ENCODE results near the gene ITPK1. TPM values are rescaled to one million over a fixed set of nuclear protein-coding genes. Genes with fewer than 3 reads are reported as not detected.

ITPK1 gene
- total and polyA plus RNA-seq, 2 donors (not counting 3 experiments of a cell fraction or from before 2014, with no cell fraction given) = 39.6 to 51.8 TPM

DNA sequence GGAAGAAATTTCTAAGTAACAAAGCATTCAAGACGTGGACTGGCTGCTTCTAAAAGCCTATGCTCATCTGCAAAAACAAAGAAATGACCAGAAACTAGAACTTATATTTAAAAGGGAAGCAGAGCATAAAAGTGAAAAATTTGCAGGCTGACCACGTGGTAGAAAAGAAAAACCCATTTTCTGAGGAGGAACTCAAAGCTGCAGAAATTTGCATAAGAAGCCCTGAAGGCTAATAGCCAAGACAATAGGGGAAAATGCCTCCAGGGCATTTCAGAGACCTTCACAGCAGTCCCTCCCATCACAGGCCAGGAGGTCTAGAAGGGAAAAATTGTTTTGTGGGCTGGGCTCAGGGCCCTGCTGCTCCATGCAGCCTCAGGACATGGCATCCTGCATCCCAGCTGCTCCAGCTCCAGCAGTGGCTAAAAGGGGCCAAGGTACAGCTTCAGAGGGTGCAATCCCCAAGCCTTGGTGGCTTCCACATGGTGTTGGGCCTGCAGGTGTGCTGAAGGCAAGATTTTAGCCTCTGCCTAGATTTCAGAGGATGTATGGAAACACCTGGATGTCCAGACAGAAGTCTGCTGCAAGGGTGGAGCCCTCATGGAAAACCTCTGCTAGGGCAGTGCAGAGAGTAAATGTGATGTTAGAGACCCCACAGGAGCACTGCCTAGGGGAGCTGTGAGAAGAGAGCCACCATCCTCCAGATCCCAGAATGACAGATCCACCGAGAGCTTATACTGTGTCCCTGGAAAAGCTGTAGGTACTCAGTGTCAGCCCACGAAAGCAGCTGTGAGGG lies 137.3 kb downstream of the ITPK1 start:
- H3K79me2 ChIP-seq (ENCODE audit: control insufficient read depth, insufficient read depth, low read length) = no peaks in the 10 kb centered on the region
- no peaks in the 10 kb centered on the region for H3K27me3 ChIP-seq (ENCODE audit: control insufficient read depth in 2 of 2, insufficient read depth in 2 of 2, low read length in 2 of 2)
- H3K9me3 ChIP-seq (replicated peaks; ENCODE audit: control insufficient read depth, insufficient read depth, low read length) = no peaks in the 10 kb centered on the region
- no peaks in the 10 kb centered on the region for H3K4me1 ChIP-seq (ENCODE audit: control insufficient read depth, extremely low read depth, insufficient read depth, low read length)
- TF ChIP-seq MYC (IDR thresholded peaks at IDR 0.05; ENCODE audit: low read depth, low read length) = no peak
- TF ChIP-seq, protein P1, sequence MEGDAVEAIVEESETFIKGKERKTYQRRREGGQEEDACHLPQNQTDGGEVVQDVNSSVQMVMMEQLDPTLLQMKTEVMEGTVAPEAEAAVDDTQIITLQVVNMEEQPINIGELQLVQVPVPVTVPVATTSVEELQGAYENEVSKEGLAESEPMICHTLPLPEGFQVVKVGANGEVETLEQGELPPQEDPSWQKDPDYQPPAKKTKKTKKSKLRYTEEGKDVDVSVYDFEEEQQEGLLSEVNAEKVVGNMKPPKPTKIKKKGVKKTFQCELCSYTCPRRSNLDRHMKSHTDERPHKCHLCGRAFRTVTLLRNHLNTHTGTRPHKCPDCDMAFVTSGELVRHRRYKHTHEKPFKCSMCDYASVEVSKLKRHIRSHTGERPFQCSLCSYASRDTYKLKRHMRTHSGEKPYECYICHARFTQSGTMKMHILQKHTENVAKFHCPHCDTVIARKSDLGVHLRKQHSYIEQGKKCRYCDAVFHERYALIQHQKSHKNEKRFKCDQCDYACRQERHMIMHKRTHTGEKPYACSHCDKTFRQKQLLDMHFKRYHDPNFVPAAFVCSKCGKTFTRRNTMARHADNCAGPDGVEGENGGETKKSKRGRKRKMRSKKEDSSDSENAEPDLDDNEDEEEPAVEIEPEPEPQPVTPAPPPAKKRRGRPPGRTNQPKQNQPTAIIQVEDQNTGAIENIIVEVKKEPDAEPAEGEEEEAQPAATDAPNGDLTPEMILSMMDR (IDR thresholded peaks at IDR 0.05; ENCODE audit: extremely low read depth in 1 of 2, insufficient read depth in 1 of 2, low read depth in 1 of 2, low read length in 2 of 2) = no peak
- FAIRE-seq = no peak
- POLR2A ChIA-PET = no interaction called here
- H3K4me2 ChIP-seq (ENCODE audit: insufficient read depth, low read length) = no peak overlapping the region
- H2AFZ ChIP-seq (ENCODE audit: low read depth, low read length) = no peak overlapping the region
- no peaks in the 10 kb centered on the region for H3K9me1 ChIP-seq (replicated peaks; ENCODE audit: control insufficient read depth, extremely low read depth, insufficient read depth, low read length)
- H4K20me1 ChIP-seq (replicated peaks; ENCODE audit: control insufficient read depth, extremely low read depth, insufficient read depth, low read length) = no peaks in the 10 kb centered on the region
- no peak overlapping the region for H3K27ac ChIP-seq (ENCODE audit: insufficient read depth, low read depth, low read length)
- H3K36me3 ChIP-seq (ENCODE audit: control insufficient read depth in 2 of 2, extremely low read depth in 1 of 2, insufficient read depth in 2 of 2, low read length in 2 of 2) = no peaks in the 10 kb centered on the region
- no peak for DNase-seq (ENCODE audit: low read depth, low spot score)
- CTCF ChIA-PET = no interaction called here
- intact Hi-C loops (cut with micrococcal nuclease) = no loop called here
- no peak overlapping the region for H3K9ac ChIP-seq (replicated peaks; ENCODE audit: extremely low read depth, insufficient read depth, low read length)
- BruUV-seq (replicated peaks) = no TSS peak
- dilution Hi-C loops (cut with MboI; ENCODE audit: extremely low pct_ligation_motif_present, low sequenced_read_pairs) = no loop called here
- no peak overlapping the region for H3K4me3 ChIP-seq (replicated peaks in 1 of 3; ENCODE audit: insufficient read depth in 1 of 3, low read depth in 1 of 3, low read length in 3 of 3)

DNA sequence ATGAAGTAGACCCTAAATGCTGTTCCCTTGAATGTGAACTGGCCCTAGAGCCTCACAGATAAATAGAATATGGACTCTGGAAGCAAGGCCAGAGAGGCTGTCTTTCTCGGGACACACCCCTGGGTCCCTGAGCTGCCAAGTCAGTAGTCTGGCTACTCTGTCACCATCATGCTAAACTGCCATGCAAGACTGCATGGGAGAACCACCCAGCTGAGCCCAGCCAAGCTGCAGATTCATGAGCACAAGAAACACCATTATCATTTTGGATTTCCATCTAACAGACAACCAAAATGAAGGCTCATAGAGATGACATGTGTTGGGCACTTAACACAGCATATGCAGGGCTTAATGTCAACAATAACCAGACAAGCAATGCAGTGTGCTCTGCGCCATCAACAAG lies 139.5 kb downstream of the ITPK1 start:
- dilution Hi-C loops (cut with MboI; ENCODE audit: extremely low pct_ligation_motif_present, low sequenced_read_pairs) = no loop called here
- TF ChIP-seq JUN (IDR thresholded peaks at IDR 0.05; ENCODE audit: borderline replicate concordance, insufficient read depth, insufficient read length, low read depth) (no peak), POLR2AphosphoS5 (IDR thresholded peaks at IDR 0.05; ENCODE audit: insufficient read depth, low read depth, low read length) (no peak), FOS (IDR thresholded peaks at IDR 0.05; ENCODE audit: borderline replicate concordance, insufficient read depth, low read length) (no peak), EZH2 (IDR thresholded peaks at IDR 0.05; ENCODE audit: borderline replicate concordance, low read depth, low read length, severe bottlenecking) (no peak), MYC (IDR thresholded peaks at IDR 0.05; ENCODE audit: low read depth, low read length) (no peak), GATA2 (IDR thresholded peaks at IDR 0.05; ENCODE audit: insufficient read depth, insufficient read length, low read depth, low read length) (no peak), POLR2A (IDR thresholded peaks at IDR 0.05; ENCODE audit: low read depth, low read length) (no peak)
- TF ChIP-seq, protein P2, sequence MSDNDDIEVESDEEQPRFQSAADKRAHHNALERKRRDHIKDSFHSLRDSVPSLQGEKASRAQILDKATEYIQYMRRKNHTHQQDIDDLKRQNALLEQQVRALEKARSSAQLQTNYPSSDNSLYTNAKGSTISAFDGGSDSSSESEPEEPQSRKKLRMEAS (IDR thresholded peaks at IDR 0.05; ENCODE audit: insufficient read depth, insufficient read length) = no peak
- TF ChIP-seq, protein P1 (IDR thresholded peaks at IDR 0.05; ENCODE audit: extremely low read depth in 1 of 2, insufficient read depth in 1 of 2, low read depth in 1 of 2, low read length in 2 of 2) = no peak
- no TSS peak for BruUV-seq (replicated peaks)

More for the DNA sequence above, 139.5 kb downstream of the ITPK1 start:
- Histone ChIP-seq H3K4me3 (replicated peaks in 1 of 3; ENCODE audit: insufficient read depth in 1 of 3, low read depth in 1 of 3, low read length in 3 of 3) (no peak overlapping the region), H3K9me1 (replicated peaks; ENCODE audit: control insufficient read depth, extremely low read depth, insufficient read depth, low read length) (no peaks in the 10 kb centered on the region), H3K36me3 (ENCODE audit: control insufficient read depth in 2 of 2, extremely low read depth in 1 of 2, insufficient read depth in 2 of 2, low read length in 2 of 2) (no peaks in the 10 kb centered on the region), H3K27me3 (ENCODE audit: control insufficient read depth in 2 of 2, insufficient read depth in 2 of 2, low read length in 2 of 2) (no peaks in the 10 kb centered on the region), H3K79me2 (ENCODE audit: control insufficient read depth, insufficient read depth, low read length) (no peaks in the 10 kb centered on the region), H3K27ac (ENCODE audit: insufficient read depth, low read depth, low read length) (no peak overlapping the region), H3K4me1 (ENCODE audit: control insufficient read depth, extremely low read depth, insufficient read depth, low read length) (no peaks in the 10 kb centered on the region), H3K4me2 (ENCODE audit: insufficient read depth, low read length) (no peak overlapping the region), H2AFZ (ENCODE audit: low read depth, low read length) (no peak overlapping the region), H3K9ac (replicated peaks; ENCODE audit: extremely low read depth, insufficient read depth, low read length) (no peak overlapping the region), H3K9me3 (replicated peaks; ENCODE audit: control insufficient read depth, insufficient read depth, low read length) (no peaks in the 10 kb centered on the region), H4K20me1 (replicated peaks; ENCODE audit: control insufficient read depth, extremely low read depth, insufficient read depth, low read length) (no peaks in the 10 kb centered on the region)
- intact Hi-C loops (cut with micrococcal nuclease) = no loop called here
- POLR2A ChIA-PET = no interaction called here
- FAIRE-seq = no peak
- no peak for DNase-seq (ENCODE audit: low read depth, low spot score)
- CTCF ChIA-PET = interaction anchor here (1.9 kb wide), 1 partner anchor 11 kb away, joined by 4 read pairs; no protein-coding TSS in a partner anchor
